Neural cell (in vitro differentiated cells): ENCODE data around the gene NAGS. TPM values are rescaled to one million over a fixed set of nuclear protein-coding genes. Genes with fewer than 3 reads are reported as not detected.
A peak's percentile ranks its signal among the peaks of the same experiment; 100 is the strongest.

Experiments
- H2AFZ ChIP-seq: fragments of 200-600, 300-800 bp; sonication (generic), shearing (Covaris generic); 2 replicates; pipeline ENCODE4 v1.6.0; 2014; ENCODE audit warnings: low read depth, mild to moderate bottlenecking, antibody characterized with exemption, low read length, moderate library complexity
- H3F3A ChIP-seq: fragments of 200-600 bp; shearing (Covaris generic); 2 replicates; pipeline ENCODE4 v1.6.1; 2016; ENCODE audit warnings: mild to moderate bottlenecking, moderate library complexity, mixed read lengths, antibody characterized with exemption, low read length; ENCODE audit not compliant: insufficient read depth, poor library complexity, severe bottlenecking
- H3K27ac ChIP-seq: fragments of 200-600, 300-800 bp; sonication (generic), shearing (Covaris generic); 2 replicates; pipeline ENCODE4 v1.5.1; 2014; ENCODE audit warnings: mild to moderate bottlenecking, low read length, moderate library complexity
- H3K27me3 ChIP-seq: fragments of 300-800, 200-600 bp; sonication (generic), shearing (Covaris generic); 2 replicates; pipeline ENCODE4 v1.6.0; 2014; ENCODE audit warnings: mild to moderate bottlenecking, low read depth, low read length, moderate library complexity; ENCODE audit not compliant: insufficient read depth
- H3K36me3 ChIP-seq: fragments of 300-800, 200-600 bp; sonication (generic), shearing (Covaris generic); 2 replicates; pipeline ENCODE4 v1.5.1; 2014; ENCODE audit warnings: mild to moderate bottlenecking, antibody characterized with exemption, low read length, moderate library complexity; ENCODE audit not compliant: insufficient read depth
- H3K4me2 ChIP-seq: fragments of 300-800, 200-600 bp; sonication (generic), shearing (Covaris generic); 2 replicates; pipeline ENCODE4 v1.6.0; 2014; ENCODE audit warnings: mild to moderate bottlenecking, low read length
- H3K4me3 ChIP-seq: fragments of 300-800, 200-600 bp; sonication (generic), shearing (Covaris generic); 2 replicates; pipeline ENCODE4 v1.5.1; 2014; ENCODE audit warnings: mild to moderate bottlenecking, low read length, moderate library complexity
- H3K79me2 ChIP-seq: fragments of 200-600 bp; shearing (Covaris generic); replicated peaks from 2 replicates; pipeline ENCODE4 v1.6.0; 2014; ENCODE audit warnings: mild to moderate bottlenecking, low read length, moderate library complexity; ENCODE audit not compliant: insufficient read depth
- H3K9ac ChIP-seq: fragments of 300-800, 200-600 bp; sonication (generic), shearing (Covaris generic); 2 replicates; pipeline ENCODE4 v1.6.1; 2016; ENCODE audit warnings: mild to moderate bottlenecking, low read length, mixed read lengths
- H3K9me2 ChIP-seq: fragments of 200-600 bp; shearing (Covaris generic); 2 replicates; pipeline ENCODE4 v1.6.1; 2016; ENCODE audit warnings: mild to moderate bottlenecking, low read length, mixed read lengths; ENCODE audit not compliant: insufficient read depth
- H3K9me3 ChIP-seq: fragments of 200-600, 300-800 bp; sonication (generic), shearing (Covaris generic); 2 replicates; pipeline ENCODE4 v1.6.1; 2016; ENCODE audit warnings: mild to moderate bottlenecking, mixed run types, low read length, moderate library complexity, mixed read lengths
- H4K20me1 ChIP-seq: fragments of 200-600 bp; shearing (Covaris generic); 2 replicates; pipeline ENCODE4 v1.6.1; 2016; ENCODE audit warnings: mild to moderate bottlenecking, mixed run types; ENCODE audit not compliant: insufficient read depth
- CTCF ChIP-seq: fragments of 450-650 bp; IDR thresholded peaks from 2 replicates; pipeline ENCODE4 v1.5.1; 2014; ENCODE audit warnings: antibody characterized with exemption, mild to moderate bottlenecking, moderate library complexity; ENCODE audit not compliant: poor library complexity, severe bottlenecking
- EP300 ChIP-seq: fragments of 450-650 bp; conservative IDR thresholded peaks from 2 replicates; pipeline ENCODE4 v1.6.1; 2014; ENCODE audit warnings: antibody characterized with exemption, mild to moderate bottlenecking, moderate library complexity; ENCODE audit not compliant: poor library complexity, severe bottlenecking
- EZH2 ChIP-seq: fragments of 200-600, 300-800 bp; shearing (Covaris generic), sonication (generic); IDR thresholded peaks from 2 replicates; pipeline ENCODE4 v1.6.1; 2014; ENCODE audit warnings: antibody characterized with exemption, low read length, borderline replicate concordance, mild to moderate bottlenecking; ENCODE audit not compliant: insufficient read depth, poor library complexity, severe bottlenecking
- MXI1 ChIP-seq: fragments of 450-650 bp; conservative IDR thresholded peaks from 2 replicates; pipeline ENCODE4 v1.6.1; 2014; ENCODE audit warnings: antibody characterized with exemption, mild to moderate bottlenecking; ENCODE audit not compliant: poor library complexity, severe bottlenecking
- POLR2AphosphoS5 ChIP-seq: IDR thresholded peaks from 2 replicates; pipeline ENCODE4 v1.6.1; 2012
- RAD21 ChIP-seq: fragments of 450-650 bp; conservative IDR thresholded peaks from 2 replicates; pipeline ENCODE4 v1.6.1; 2014; ENCODE audit warnings: antibody characterized with exemption, mild to moderate bottlenecking, moderate library complexity
- REST ChIP-seq: IDR thresholded peaks from 2 replicates; pipeline ENCODE4 v1.6.1; 2012; ENCODE audit warnings: borderline replicate concordance
- SMC3 ChIP-seq: fragments of 450-650 bp; conservative IDR thresholded peaks from 2 replicates; pipeline ENCODE4 v1.6.1; 2014; ENCODE audit warnings: antibody characterized with exemption, mild to moderate bottlenecking, moderate library complexity; ENCODE audit not compliant: poor library complexity
- TAF1 ChIP-seq: IDR thresholded peaks from 2 replicates; pipeline ENCODE4 v1.6.1; 2012; ENCODE audit warnings: low read depth
- polyA plus RNA-seq: library from polyadenylated mRNA; depleted of rRNA; stranded (reverse); fragments of >200 nt; gene quantifications from 2 replicates; pipeline ENCODE4 v1.2.3, GENCODE V29; 2014

Gene NAGS
- polyA plus RNA-seq, 1 donor from 2014 or later = not detected

- H3K27me3 ChIP-seq = peaks cover 27% of the 10 kb centered on the region
- no peaks in the 10 kb centered on the region for H3K79me2 ChIP-seq
- H4K20me1 ChIP-seq = no peaks in the 10 kb centered on the region
- no peak for TF ChIP-seq RAD21
- no peak overlapping the region for H3K4me2 ChIP-seq
- no peaks in the 10 kb centered on the region for H3K9me3 ChIP-seq
- no peak overlapping the region for H2AFZ ChIP-seq
- H3K9me2 ChIP-seq = no peaks in the 10 kb centered on the region
- no peak overlapping the region for H3K4me3 ChIP-seq
- no peaks in the 10 kb centered on the region for H3K36me3 ChIP-seq
- H3F3A ChIP-seq = no peaks in the 10 kb centered on the region
- no peak overlapping the region for H3K9ac ChIP-seq
- no peak overlapping the region for H3K27ac ChIP-seq
These were observed 22.3 kb upstream of the NAGS start for GRCh38 chr17:43982171-43982570.

GRCh38 chr17:43983196-43983514, 21.3 kb upstream of the NAGS start:
- Histone ChIP-seq H2AFZ (no peak overlapping the region), H3F3A (no peaks in the 10 kb centered on the region), H3K4me2 (no peak overlapping the region), H3K79me2 (no peaks in the 10 kb centered on the region), H3K9ac (no peak overlapping the region), H3K27me3 (peaks cover 27% of the 10 kb centered on the region), H4K20me1 (no peaks in the 10 kb centered on the region), H3K27ac (no peak overlapping the region), H3K9me3 (no peaks in the 10 kb centered on the region), H3K36me3 (no peaks in the 10 kb centered on the region), H3K9me2 (no peaks in the 10 kb centered on the region), H3K4me3 (peak overlapping the region; percentile 66)
- no peak for TF ChIP-seq RAD21
- no peak for TF ChIP-seq TAF1
- TF ChIP-seq EZH2 = no peak
- no peak for TF ChIP-seq SMC3
- TF ChIP-seq MXI1 = no peak
- no peak for TF ChIP-seq CTCF
- no peak for TF ChIP-seq EP300
- no peak for TF ChIP-seq REST
- TF ChIP-seq POLR2AphosphoS5 = no peak
